ENCODE results near the gene FBXW5.

The FBXW5 gene

DNA sequence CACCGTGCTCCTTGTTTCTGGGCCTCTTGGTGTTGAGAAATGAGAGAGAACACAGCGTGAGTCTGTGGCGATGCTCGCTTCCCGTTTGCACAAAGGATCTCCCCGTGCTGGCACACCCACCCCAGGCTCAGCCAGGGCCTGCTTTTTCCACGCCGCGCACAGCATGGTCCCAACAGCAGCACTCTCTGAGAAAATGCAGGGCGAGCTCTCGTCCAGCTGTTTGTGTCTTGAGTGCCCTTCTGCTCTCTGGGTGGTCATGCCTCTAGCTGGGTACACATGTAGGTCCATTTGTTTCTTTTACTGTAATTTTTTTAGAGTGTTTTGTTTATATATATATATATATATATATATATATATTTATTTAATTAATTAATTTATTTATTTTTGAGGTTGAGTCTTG, 26.6 kb downstream of the FBXW5 start:
- in situ Hi-C loops (cut with HindIII; ENCODE audit: low sequenced_read_pairs) = no loop called here

DNA sequence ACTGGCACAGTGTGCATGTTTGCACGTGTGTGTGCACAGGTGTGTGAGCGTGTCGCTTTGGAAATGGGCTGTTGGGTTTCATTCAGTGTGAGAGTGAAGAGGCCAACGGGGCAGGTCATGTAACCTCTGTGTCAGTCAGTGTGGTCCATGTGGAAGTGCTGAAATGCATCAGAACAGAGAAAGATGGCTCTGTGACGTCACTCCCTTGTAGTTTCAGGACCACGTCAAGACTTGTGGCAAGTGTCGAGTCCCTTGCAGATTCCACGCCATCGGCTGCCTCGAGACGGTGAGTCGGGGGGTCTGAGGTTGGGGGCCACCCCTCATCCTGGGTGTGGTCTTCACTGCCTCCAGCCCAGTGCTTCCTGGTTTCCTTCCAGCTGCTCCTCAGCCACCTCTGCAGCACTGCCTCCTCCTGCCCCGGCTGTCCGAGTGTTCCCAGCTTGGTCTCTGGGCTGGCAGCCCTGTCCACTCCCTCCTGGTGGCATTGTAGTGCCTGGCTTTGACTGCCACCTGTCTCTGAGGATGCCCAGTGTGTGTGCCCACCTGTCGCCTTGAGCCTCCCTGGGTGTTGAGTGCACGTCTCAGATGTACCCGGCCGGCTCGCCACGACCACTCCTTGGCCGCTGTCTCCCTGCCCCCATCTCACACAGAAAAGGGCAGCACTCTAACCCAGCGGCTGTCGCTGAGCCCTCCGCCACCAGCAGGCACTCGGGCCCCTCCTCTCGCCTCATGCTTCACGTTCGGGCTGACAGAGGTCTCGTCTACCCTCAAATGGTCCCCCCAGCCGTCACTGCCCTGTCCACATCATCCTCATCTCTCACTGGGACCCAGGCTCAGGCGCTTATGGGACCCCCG, 28.0 kb downstream of the FBXW5 start:
- in situ Hi-C loops (cut with HindIII; ENCODE audit: low sequenced_read_pairs) = no loop called here

DNA sequence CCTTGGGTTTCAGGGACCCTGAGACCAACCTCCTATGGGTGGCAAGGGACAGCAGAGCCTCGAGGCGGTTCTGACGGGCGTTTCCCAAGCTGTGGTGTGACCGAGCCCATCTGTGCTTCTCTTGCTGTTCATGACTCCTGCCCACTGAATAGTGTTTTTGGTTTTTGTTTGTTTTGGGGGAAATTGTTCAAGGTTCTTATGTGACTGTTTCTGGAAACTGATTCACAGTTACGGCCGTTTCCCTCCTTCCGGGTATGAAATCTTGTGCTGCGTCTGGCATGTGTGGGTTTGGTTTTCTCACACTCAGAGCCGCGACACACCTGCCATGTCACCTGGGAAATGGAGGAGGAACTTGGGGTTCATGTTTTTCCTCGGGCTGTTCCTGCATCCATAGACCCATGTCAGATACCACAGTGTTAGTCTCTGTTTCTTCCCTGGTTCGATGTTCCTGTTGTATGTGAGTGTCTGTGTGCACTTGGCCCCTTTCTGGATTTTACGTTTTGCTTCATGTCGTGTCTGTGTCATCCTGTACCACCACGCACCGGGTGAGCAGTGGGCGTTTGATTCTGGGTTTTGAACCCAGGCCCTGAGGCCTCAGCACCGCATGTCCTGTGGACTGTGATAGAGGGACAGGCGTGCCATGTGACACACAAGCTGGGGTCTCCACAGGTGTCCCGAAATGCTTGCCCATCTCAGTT, 28.8 kb downstream of the FBXW5 start:
- in situ Hi-C loops (cut with HindIII; ENCODE audit: low sequenced_read_pairs) = no loop called here

DNA sequence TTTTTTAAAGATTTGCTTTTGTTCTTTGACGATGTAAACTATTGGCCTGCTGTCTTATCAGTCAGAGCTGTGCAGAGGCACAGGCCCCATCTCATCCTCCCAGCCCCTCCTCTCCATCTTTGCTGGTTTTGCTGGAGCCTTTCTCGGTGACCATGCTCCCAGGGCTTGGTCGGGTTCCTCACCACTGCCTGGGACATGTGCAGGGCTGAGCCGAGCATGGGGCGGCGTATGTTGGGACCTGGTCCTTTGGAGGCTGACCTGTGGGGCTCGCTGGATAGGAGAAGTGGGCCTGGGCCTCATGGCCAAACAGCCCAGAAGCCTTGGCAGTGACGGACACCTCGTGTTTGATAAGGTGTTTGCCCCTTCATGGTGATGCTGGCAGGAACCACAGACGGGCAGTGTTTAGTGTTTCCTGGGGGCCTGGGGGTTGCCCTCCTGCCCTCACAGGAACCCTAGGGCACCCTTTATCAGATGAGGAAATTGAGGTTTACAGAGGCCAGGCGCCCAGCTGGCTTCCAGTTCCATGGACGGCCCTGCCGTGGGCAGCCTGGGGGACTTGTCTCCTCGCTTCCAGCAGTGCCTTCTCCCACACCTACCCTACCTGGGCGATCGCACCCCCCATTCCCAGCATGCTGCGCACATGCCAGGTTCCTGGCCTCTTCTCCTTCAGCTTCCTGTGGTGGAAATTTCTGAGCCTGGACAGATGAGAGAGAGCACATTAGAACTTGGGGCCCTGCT, 30.7 kb downstream of the FBXW5 start:
- in situ Hi-C loops (cut with HindIII; ENCODE audit: low sequenced_read_pairs) = no loop called here

DNA sequence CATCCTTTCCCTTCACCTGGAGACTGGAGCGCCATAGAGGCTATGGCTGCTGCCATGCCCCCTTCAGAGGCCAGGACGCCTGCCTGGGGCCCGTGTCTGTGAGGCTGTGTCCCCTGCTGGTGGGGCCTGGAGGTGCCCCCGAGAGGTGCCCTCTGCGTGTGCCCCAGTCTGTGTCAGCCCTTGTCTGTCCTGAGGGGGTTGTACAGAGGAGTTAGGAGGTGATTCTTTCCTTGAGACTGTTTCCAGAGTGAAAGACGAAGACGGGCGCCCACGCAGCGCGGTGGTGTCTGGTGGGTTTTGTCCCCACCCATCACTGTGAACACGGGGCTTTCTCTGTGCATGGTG, 33.7 kb downstream of the FBXW5 start:
- in situ Hi-C loops (cut with HindIII; ENCODE audit: low sequenced_read_pairs) = no loop called here

DNA sequence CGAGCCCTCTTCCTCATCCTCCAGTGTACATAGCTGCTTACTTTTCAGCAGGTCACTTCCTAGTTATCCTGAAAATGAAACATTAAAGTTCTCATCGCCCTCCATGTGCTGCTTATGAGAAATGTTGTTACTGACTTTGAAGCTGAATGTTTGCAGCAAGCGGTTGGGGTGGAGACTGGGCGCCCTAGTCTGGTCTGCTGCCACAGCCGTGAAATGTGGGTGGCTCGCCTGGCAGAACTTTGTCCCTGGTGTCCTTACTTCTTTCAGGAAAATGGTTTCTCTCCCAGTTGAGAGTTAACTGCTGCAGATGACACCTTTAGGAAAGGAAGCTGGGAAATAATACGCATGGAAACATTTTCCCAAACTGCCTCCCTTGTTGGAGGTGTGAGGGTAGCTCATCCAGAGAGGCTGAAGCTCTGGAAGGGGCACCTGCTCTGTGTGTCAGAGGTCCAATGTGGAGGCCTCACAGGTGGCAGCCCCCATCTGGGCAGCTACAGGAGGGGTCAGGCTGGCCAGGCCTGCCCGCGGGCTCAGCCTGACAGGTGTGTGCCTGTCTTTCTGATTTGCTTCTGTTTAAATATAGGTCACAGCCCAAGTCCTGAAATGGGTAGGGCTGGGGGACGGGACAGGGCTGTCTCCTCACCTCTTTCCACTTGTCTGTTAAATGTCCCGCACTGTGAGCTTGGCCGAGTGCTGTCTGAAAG, 34.2 kb downstream of the FBXW5 start:
- in situ Hi-C loops (cut with HindIII; ENCODE audit: low sequenced_read_pairs) = no loop called here

DNA sequence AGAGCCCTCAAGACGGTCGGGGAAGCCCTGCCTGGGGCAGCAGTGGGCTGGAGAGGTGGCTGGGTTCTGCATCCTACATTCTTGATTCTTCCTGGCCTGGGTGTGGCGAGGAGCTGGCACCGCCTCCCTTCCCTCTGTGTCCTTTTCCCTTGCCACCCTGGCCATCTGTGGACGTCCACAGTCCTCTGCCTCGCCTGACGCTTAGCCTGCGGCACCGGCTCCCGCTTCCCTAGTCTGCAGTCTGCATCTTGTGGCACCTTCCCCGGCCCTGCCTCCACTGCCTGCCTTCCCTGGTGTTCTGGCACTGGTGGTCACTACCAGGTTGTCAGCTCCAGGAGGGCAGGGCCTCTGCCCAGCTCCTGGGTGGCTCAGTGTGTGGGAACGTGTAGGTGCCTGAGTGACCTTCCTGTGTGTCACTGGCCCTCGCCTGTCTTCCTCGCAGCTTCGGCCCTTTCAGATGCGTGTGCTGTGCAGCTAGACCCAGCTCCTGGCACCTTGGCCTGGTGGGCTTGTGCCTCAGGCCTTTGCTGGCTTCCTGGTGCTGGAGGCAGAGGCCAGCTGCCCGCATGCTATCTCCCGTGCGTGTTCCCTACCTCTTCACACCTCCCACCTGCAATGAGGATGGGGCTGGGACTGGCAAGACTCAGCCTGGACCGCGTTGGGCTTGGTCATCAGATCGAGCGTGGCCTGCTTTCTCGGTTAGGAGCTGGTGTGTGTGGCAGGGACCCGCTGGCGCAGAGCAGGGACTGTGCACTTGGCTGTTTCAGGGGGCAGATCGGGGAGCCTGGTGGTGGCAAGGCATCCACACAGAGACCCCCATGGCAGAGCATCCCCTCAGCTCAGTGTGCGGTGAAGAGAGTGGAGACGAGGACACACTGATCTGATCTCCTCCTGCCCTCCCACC, 37.3 kb downstream of the FBXW5 start:
- in situ Hi-C loops (cut with HindIII; ENCODE audit: low sequenced_read_pairs) = no loop called here

DNA sequence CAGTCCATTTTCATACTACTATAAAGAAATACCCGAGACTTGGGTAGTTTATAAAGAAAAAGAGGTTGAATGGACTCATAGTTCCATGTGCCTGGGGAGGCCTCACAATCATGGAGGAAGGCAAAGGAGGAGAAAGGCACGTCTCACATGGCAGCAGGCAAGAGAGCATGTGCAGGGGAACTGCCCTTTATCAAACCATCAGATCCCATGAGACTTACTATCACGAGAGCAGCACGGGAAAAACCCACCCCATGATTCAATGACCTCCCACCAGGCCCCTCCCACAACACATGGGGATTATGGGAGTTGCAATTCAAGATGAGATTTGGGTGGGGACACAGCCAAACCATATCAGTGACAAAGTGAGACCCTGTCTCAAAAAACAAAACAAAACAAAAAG, 38.3 kb downstream of the FBXW5 start:
- in situ Hi-C loops (cut with HindIII; ENCODE audit: low sequenced_read_pairs) = no loop called here

DNA sequence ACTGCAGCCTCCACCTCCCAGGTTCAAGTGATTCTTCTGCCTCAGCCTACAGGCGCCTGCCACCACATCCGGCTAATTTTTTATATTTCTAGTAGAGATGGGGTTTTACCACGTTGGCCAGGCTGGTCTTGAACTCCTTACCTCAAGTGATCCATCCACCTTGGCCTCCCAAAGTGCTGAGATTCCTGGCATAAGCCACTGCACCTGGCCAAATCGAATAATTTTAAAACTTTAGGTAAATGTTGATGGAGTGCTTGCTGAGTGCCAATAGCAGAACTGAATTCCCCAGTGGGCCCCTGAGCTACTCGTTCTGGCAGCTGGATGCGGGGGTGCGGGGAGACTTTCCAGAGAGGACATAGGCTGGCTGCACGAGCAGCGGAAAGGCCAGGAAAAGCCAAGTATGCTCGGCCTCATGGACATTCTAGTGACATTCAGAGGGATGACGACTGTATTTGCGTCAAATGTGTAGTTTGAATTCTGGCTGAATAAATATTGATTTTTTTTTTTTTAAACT, 41.4 kb downstream of the FBXW5 start:
- in situ Hi-C loops (cut with HindIII; ENCODE audit: low sequenced_read_pairs) = no loop called here

DNA sequence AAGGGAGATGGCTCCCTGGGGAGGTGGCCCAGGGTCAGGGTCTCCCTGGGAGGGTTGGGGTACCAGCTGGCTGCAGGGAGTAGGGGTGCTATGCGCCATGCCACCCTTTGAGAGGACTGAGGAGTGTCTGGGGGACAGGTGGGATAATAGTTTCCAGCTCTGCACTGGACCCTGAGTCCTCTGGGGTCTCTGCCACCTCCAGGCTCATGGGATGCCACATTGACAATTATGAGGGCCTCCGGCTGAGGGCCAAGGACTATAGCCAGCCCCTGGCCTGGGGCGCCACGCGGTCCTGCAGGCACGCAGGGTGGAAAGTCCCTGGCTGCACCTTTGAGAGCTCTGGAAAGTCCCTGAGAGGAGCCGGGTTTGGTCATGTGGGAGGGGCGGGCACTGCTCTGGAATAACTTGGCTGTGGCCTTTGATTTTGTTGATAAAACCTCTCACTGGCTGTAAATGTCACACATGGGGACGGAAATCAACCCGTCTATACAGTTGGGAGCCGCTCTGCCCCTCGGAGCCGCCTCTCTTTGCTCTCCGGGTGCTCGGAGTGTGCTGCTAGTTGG, 42.2 kb downstream of the FBXW5 start:
- in situ Hi-C loops (cut with HindIII; ENCODE audit: low sequenced_read_pairs) = no loop called here

DNA sequence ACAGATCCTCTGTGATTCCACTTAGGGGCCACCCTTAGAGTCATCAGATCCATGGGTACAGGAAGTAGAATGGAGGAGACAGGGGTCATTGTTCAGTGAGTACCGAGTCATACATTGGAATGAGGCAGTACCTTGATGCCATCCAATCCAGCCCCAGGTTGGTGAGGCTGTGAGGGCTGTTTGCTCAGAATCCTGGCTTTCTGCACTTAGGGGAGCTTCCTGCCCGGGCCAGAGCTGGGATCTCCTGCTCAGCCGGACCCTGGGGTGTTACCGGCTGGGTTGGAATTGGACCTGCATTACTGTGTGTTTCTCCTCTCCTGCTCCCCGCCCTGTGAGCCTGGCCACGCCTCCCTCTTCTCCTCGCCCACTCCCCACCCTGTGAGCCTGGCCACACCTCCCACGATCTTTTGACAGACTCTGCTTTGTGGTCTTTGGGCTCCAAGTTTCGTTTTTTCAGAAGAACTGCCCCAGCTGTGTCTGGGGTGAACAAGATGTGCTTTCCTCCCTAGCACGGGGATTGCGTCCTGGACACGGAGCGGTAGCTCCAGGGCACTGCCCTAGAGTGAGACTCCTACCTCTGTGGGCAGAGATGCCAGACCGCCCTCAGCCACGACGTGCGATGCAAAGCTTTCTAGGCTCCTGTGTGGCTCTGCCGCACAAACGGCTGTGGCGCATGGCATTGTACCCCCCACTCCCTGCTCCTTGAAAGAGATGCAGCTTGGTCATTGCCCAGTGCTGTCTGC, 42.9 kb downstream of the FBXW5 start:
- in situ Hi-C loops (cut with HindIII; ENCODE audit: low sequenced_read_pairs) = no loop called here

DNA sequence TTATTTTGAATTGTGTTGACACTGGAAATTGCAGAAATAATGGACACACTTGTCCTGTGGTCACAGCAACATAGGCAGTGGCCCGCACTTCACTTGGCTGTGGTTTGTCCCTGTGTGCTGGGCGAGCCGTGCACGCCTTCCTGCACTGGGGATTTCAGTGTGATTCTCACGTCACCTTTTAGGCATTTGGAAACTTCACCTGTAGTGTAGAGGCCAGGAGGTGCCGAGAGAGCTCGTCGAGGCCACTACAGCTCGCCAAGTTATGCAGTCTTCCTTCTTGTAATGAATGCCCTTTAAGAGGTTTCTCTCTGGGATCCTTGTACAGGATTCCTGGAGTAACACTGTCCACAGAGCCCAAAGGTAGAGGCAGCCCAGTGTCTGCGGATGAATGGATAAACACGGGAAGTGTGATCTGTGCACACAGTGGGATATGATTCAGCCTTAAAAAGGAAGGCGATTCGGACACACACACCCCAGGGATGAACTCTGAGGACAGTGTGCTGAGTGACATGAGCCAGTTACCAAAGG, 43.5 kb downstream of the FBXW5 start:
- in situ Hi-C loops (cut with HindIII; ENCODE audit: low sequenced_read_pairs) = no loop called here

DNA sequence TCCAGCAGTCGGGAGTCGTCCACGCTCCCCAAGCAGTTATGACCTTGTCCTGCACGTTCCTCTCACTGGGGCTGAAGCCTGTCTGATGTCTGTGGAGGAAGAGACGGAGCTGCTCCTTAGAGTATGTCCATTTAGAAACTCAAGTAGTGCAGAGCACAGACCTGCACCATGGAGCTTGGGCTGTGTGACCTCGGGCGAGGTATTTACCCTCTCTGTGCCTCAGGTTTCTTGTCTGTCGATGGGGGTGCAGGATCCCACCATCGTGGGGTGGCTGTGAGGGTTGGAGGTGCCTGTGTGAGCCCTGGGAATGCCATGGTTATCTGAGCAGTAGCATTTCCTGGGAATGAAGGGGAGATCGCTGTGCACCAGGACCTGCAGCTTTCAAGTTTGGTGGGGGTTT, 44.0 kb downstream of the FBXW5 start:
- in situ Hi-C loops (cut with HindIII; ENCODE audit: low sequenced_read_pairs) = no loop called here

DNA sequence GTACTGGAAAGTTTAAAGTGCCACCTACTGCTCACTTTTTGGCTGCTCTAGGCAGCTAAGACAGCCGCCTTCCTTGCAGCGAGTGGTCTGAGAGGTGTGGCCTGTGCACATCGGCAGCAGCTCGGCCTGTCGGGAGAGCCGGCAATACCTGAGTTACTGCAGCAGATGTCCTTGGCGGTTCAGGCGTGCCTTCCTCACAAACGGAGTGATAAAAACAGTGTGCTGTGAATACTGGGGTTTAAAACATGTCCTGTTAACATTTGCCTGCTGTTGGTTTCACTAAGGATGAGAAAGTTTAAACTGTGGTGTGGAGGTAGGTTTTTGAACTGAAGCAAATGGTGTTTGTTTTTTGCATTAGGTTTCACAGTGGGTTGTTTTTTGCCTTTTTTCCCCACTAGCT, 45.3 kb downstream of the FBXW5 start:
- in situ Hi-C loops (cut with HindIII; ENCODE audit: low sequenced_read_pairs) = no loop called here

DNA sequence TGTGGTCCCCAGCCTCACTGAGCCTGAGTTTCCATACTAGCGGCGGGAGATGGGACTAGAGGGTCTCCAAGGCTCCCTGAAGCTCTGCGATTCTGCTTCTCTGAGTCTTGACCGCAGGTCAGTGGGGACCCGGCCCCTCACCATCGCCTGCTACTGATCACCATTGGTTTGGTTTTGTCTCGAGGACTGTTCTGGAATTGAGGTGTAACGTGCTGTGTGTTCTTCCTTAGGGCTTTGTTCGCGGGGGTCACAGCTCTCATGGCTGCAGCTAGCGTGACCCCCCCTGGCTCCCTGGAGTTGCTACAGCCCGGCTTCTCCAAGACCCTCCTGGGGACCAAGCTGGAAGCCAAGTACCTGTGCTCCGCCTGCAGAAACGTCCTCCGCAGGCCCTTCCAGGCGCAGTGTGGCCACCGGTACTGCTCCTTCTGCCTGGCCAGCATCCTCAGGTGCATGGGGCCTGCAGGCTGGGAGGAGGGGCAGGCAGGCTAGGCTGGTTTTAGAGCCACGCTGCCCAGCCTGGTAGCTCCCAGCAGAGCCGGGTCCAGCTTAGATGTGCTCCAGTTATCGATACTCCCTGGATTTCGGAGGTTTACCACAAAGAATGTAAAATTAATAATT, 45.9 kb downstream of the FBXW5 start:
- in situ Hi-C loops (cut with HindIII; ENCODE audit: low sequenced_read_pairs) = no loop called here

DNA sequence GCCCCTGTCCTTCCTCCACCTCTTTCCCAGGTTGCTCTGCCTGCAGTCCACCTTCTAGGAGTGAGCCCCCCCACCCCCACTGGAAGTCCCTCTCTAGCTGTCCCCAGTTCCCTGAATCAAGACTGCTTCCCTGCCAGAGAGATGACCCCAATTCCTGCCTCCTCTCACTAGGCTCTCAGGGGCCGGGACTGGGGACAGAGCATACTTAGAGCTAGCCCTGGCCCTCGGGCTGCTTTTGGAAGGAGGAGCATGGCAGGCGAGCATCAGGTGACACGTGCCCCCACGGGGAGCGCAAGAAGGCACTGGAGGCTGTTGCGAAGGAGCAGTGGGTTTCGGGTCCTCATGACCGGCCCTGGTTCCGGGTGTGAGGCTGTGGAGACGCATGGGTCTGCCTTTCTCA, 48.5 kb downstream of the FBXW5 start:
- in situ Hi-C loops (cut with HindIII; ENCODE audit: low sequenced_read_pairs) = no loop called here

DNA sequence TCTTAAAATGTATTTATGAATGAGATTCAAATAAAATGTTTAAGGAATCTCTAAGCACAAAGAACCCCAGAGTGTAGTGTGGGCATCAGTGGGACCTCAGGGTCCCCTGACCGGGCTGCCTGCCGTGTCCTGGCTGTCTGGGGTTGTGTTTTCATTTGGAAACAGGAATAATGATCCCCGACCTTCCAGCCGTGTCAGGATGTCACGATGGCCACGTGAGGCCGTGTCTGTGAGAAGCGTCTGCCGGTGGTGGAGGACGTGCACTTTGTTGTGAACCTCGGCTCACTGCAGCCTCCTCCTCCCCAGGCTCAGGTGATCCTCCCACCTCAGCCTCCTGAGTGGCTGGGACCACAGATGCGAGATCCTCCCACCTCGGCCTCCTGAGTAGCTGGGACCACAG, 53.9 kb downstream of the FBXW5 start:
- in situ Hi-C loops (cut with HindIII; ENCODE audit: low sequenced_read_pairs) = no loop called here

Measured in endothelial cell of hepatic sinusoid (primary cell).